ENCODE measurements around the gene TNFRSF4.

Gene TNFRSF4

DNA sequence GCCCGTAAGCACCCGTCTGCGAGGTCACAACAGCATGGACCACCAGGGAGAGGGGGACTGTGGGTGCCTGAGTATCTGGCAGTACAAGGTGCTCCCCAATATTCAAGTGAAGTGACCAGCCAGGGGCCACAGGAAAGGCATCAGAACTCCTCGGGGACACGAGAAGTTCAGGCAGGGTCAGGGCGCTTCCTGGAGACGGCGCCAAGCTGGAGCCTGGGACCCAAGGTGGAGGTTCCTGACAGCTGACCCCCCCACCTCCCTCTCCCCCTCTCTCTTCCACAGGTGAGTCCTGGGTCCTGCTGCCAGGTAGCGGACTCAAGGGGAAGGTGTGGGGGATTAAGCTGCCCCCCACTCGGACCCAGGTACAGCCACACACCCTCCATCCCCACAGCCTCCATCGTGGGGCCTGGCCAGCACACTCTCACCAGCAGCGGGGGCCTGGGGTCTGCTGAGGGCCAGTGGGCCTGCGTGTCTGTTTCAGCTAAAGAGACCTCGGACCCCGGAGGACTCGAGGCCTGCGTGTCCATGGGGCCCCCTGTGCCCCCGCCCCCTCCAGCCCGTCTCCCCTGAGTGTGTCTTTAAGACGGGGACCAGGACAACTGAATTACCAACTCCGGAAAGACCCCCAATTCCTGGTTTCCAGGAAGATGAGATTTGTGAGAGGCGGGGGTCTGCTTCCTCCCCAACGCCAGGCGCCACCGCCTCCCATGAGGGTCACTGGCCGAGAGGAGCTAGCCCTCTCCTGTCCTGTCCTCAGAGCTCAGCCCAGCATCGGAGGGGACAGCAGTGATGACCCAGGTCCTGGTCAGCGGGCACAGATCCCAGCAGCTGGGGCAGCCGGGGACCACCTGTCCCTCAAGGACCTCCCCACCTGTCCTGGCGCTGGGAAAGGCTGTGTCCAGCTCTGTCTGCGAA lies 13.7 kb downstream of the TNFRSF4 start:
- H3K36me3 ChIP-seq (ENCODE audit: low read depth) = no peaks in the 10 kb centered on the region
- no peaks in the 10 kb centered on the region for H3K27me3 ChIP-seq (ENCODE audit: insufficient read depth, poor library complexity, severe bottlenecking)
- DNase-seq (ENCODE audit: low spot score) = peak; percentile 60

GRCh38 chr1:1199141-1199960 lies 14.6 kb downstream of the TNFRSF4 start:
- Histone ChIP-seq H3K27me3 (ENCODE audit: insufficient read depth, poor library complexity, severe bottlenecking) (no peaks in the 10 kb centered on the region), H3K9me3 (ENCODE audit: severe bottlenecking) (no peaks in the 10 kb centered on the region)
- ATAC-seq (ENCODE audit: low read depth) = no peak

More for the DNA sequence above, 13.7 kb downstream of the TNFRSF4 start:
- ATAC-seq (ENCODE audit: low read depth) = no peak
- Histone ChIP-seq H3K4me1 (ENCODE audit: insufficient read depth, poor library complexity, severe bottlenecking) (no peaks in the 10 kb centered on the region), H3K9me3 (ENCODE audit: severe bottlenecking) (no peaks in the 10 kb centered on the region), H3K27ac (ENCODE audit: poor library complexity, severe bottlenecking) (no peak overlapping the region), H3K4me3 (ENCODE audit: severe bottlenecking) (no peak overlapping the region)
- TF ChIP-seq, protein P1, sequence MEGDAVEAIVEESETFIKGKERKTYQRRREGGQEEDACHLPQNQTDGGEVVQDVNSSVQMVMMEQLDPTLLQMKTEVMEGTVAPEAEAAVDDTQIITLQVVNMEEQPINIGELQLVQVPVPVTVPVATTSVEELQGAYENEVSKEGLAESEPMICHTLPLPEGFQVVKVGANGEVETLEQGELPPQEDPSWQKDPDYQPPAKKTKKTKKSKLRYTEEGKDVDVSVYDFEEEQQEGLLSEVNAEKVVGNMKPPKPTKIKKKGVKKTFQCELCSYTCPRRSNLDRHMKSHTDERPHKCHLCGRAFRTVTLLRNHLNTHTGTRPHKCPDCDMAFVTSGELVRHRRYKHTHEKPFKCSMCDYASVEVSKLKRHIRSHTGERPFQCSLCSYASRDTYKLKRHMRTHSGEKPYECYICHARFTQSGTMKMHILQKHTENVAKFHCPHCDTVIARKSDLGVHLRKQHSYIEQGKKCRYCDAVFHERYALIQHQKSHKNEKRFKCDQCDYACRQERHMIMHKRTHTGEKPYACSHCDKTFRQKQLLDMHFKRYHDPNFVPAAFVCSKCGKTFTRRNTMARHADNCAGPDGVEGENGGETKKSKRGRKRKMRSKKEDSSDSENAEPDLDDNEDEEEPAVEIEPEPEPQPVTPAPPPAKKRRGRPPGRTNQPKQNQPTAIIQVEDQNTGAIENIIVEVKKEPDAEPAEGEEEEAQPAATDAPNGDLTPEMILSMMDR (IDR thresholded peaks at IDR 0.05; ENCODE audit: poor library complexity, severe bottlenecking) = no peak

DNA sequence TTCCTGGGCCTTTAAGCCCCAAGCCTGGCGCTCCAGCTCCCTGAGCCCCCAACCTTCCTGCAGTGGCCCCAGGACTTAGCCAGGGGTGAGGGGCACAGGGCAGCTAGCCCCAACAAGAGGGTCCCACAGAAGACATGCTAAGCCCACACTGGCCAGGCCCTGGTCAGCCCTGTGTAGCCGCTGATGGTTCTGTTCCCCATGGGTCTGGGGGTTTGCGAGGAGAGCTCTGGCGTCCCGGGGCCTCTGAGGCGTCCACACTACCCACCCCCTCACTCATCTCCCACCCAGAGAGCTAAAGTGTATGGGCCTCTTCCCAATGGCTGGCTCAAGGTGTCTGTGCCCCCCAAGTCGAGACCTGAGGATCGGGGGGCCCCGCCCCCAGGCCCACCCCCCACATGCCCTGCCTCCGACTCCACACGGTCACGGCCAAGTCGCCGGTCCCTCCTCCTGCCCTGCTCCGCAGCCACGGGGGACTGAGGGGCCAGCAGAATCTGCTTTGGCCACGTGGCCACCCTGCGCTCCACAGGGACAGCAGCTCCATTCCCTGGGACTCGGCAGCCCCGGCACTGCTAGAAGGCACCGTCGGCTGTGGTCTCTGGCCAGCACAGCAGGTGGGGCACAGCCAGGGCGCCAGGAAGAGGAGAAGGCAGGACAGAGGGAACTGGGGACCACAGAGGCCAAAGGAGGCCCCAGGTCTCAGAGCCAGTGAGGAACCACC lies 15.4 kb downstream of the TNFRSF4 start:
- no peak for ATAC-seq (ENCODE audit: low read depth)
- no peaks in the 10 kb centered on the region for H3K4me1 ChIP-seq (ENCODE audit: insufficient read depth, poor library complexity, severe bottlenecking)
- no peaks in the 10 kb centered on the region for H3K36me3 ChIP-seq (ENCODE audit: low read depth)
- no peaks in the 10 kb centered on the region for H3K9me3 ChIP-seq (ENCODE audit: severe bottlenecking)
- H3K27me3 ChIP-seq (ENCODE audit: insufficient read depth, poor library complexity, severe bottlenecking) = no peaks in the 10 kb centered on the region
- TF ChIP-seq, protein P1 (IDR thresholded peaks at IDR 0.05; ENCODE audit: poor library complexity, severe bottlenecking) = no peak
- DNase-seq (ENCODE audit: low spot score) = no peak
- no peak overlapping the region for H3K4me3 ChIP-seq (ENCODE audit: severe bottlenecking)
- no peak overlapping the region for H3K27ac ChIP-seq (ENCODE audit: poor library complexity, severe bottlenecking)

More at GRCh38 chr1:1199141-1199960, 14.6 kb downstream of the TNFRSF4 start:
- Histone ChIP-seq H3K27ac (ENCODE audit: poor library complexity, severe bottlenecking) (no peak overlapping the region), H3K36me3 (ENCODE audit: low read depth) (no peaks in the 10 kb centered on the region), H3K4me3 (ENCODE audit: severe bottlenecking) (no peak overlapping the region), H3K4me1 (ENCODE audit: insufficient read depth, poor library complexity, severe bottlenecking) (no peaks in the 10 kb centered on the region)
- peak; percentile 56 for DNase-seq (ENCODE audit: low spot score)
- TF ChIP-seq, protein P1 (IDR thresholded peaks at IDR 0.05; ENCODE audit: poor library complexity, severe bottlenecking) = no peak

GRCh38 chr1:1197551-1198422 lies 16.2 kb downstream of the TNFRSF4 start:
- no peaks in the 10 kb centered on the region for H3K4me1 ChIP-seq (ENCODE audit: insufficient read depth, poor library complexity, severe bottlenecking)
- TF ChIP-seq, protein P1 (IDR thresholded peaks at IDR 0.05; ENCODE audit: poor library complexity, severe bottlenecking) = no peak
- no peaks in the 10 kb centered on the region for H3K9me3 ChIP-seq (ENCODE audit: severe bottlenecking)
- no peak overlapping the region for H3K4me3 ChIP-seq (ENCODE audit: severe bottlenecking)
- no peaks in the 10 kb centered on the region for H3K36me3 ChIP-seq (ENCODE audit: low read depth)
- peak; percentile 59 for DNase-seq (ENCODE audit: low spot score)
- no peak for ATAC-seq (ENCODE audit: low read depth)
- no peak overlapping the region for H3K27ac ChIP-seq (ENCODE audit: poor library complexity, severe bottlenecking)
- H3K27me3 ChIP-seq (ENCODE audit: insufficient read depth, poor library complexity, severe bottlenecking) = no peaks in the 10 kb centered on the region
